HG02885 (cell line): ENCODE results near the gene CDHR5.
"Not testable (repeated sequence)": the region's sequence is repeated elsewhere in the genome, so short reads cannot be mapped to it uniquely, and the experiment has no call there.

Experiments used
- ATAC-seq: cut with Tn5 transposase; IDR thresholded peaks from one replicate; pipeline ENCODE4 v1.9.1; 2021; ENCODE audit warnings: mild to moderate bottlenecking; ENCODE audit not compliant: unreplicated experiment, poor library complexity

CDHR5 gene

GRCh38 chr11:624705-625635 lies at the start of gene CDHR5:
TSS of gene CDHR5 (minus strand) at chr11:624955. CDS start at chr11:624902, 53 bp downstream.
- no peak for ATAC-seq

- no peak for ATAC-seq
Observed at GRCh38 chr11:674406-674805, 49.7 kb upstream of the CDHR5 start.

- ATAC-seq, result no peak
Observed at GRCh38 chr11:673866-674265, 49.1 kb upstream of the CDHR5 start.

- ATAC-seq, result no peak
Observed at GRCh38 chr11:665704-666281, 41.0 kb upstream of the CDHR5 start.

GRCh38 chr11:665062-665703 lies 40.4 kb upstream of the CDHR5 start:
- ATAC-seq, result no peak

- ATAC-seq, result no peak
Observed at GRCh38 chr11:662689-663274, 38.0 kb upstream of the CDHR5 start.

GRCh38 chr11:660681-661444 lies 36.1 kb upstream of the CDHR5 start:
- no peak for ATAC-seq

GRCh38 chr11:660281-660680 lies 35.5 kb upstream of the CDHR5 start:
- ATAC-seq, result no peak

- no peak for ATAC-seq
Observed at GRCh38 chr11:659532-660085, 34.9 kb upstream of the CDHR5 start.

- no peak for ATAC-seq
Observed at GRCh38 chr11:657691-658126, 33.0 kb upstream of the CDHR5 start.

- no peak for ATAC-seq
Observed at GRCh38 chr11:656866-657265, 32.1 kb upstream of the CDHR5 start.

- ATAC-seq, result no peak
Observed at GRCh38 chr11:656426-656825, 31.7 kb upstream of the CDHR5 start.

GRCh38 chr11:655036-655726 lies 30.4 kb upstream of the CDHR5 start:
- ATAC-seq, result no peak

- ATAC-seq, result not testable (repeated sequence)
Observed at GRCh38 chr11:654444-654843, 29.7 kb upstream of the CDHR5 start.

- no peak for ATAC-seq
Observed at GRCh38 chr11:653837-654236, 29.1 kb upstream of the CDHR5 start.

- ATAC-seq, result not testable (repeated sequence)
Observed at GRCh38 chr11:653136-653535, 28.4 kb upstream of the CDHR5 start.

GRCh38 chr11:650482-650881 lies 25.7 kb upstream of the CDHR5 start:
- no peak for ATAC-seq

- ATAC-seq, result not testable (repeated sequence)
Observed at GRCh38 chr11:647672-648158, 23.0 kb upstream of the CDHR5 start.

- no peak for ATAC-seq
Observed at GRCh38 chr11:646214-646613, 21.5 kb upstream of the CDHR5 start.
